Measurements from ENCODE around the gene RDH16. TPM values are rescaled to one million over a fixed set of nuclear protein-coding genes. Genes with fewer than 3 reads are reported as not detected.

Gene RDH16
- total RNA-seq, 1 experiment from 2014 or later, result 0.59 TPM

DNA sequence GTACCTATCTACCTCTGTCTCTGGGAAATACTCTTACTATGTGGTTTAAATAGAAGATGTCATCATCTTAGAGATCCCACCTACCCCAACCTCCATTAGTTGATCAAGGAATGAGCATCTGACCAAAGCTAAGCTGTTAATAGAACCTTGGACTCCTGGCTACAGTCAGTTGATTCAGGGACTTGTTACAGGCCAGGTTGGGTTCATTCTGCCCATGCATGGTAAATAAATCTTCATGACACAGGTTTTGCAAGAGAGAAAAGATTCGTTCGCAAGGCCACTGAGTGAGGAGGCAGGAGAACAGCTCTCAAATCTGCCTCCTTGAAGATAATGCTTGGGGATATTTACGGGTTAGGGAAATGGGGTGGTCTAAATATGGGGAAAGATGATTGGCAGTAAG lies 42.7 kb downstream of the RDH16 start:
- H3K79me2 ChIP-seq (ENCODE audit: insufficient read depth, low read length), result no peaks in the 10 kb centered on the region
- no peak overlapping the region for H2AFZ ChIP-seq (ENCODE audit: low read depth, low read length, poor library complexity, severe bottlenecking)
- no peaks in the 10 kb centered on the region for H3K4me1 ChIP-seq (ENCODE audit: control insufficient read depth in 1 of 2, insufficient read depth in 2 of 2, low read length in 2 of 2)
- H4K20me1 ChIP-seq (ENCODE audit: insufficient read depth), result no peaks in the 10 kb centered on the region
- no peaks in the 10 kb centered on the region for H3K36me3 ChIP-seq (ENCODE audit: control insufficient read depth in 1 of 2, insufficient read depth in 2 of 2, low read length in 2 of 2)
- no peaks in the 10 kb centered on the region for H3K27me3 ChIP-seq (ENCODE audit: insufficient read depth, low read length)
- no peak overlapping the region for H3K27ac ChIP-seq (ENCODE audit: low read depth, low read length)
- peaks cover 0 to 4% of the 10 kb centered on the region in 2 experiments; a peak in 1 of 4 replicates for H3K9me3 ChIP-seq (ENCODE audit: control insufficient read depth in 1 of 2, insufficient read depth in 1 of 2, low read depth in 1 of 2, low read length in 2 of 2)
- no peak overlapping the region for H3K4me2 ChIP-seq (ENCODE audit: low read length)
- ATAC-seq, result no peak
- TF ChIP-seq EGR1 (IDR thresholded peaks at IDR 0.05; ENCODE audit: low read depth) (no peak), JUND (IDR thresholded peaks at IDR 0.05) (no peak), FOSL1 (IDR thresholded peaks at IDR 0.05; ENCODE audit: low read depth) (no peak), SRF (IDR thresholded peaks at IDR 0.05; ENCODE audit: low read depth) (no peak), ELF1 (IDR thresholded peaks at IDR 0.05; ENCODE audit: borderline replicate concordance, low read depth) (no peak), RAD21 (IDR thresholded peaks at IDR 0.05; ENCODE audit: low read depth) (no peak), CEBPB (IDR thresholded peaks at IDR 0.05; ENCODE audit: low read depth) (no peak), YY1 (IDR thresholded peaks at IDR 0.05; ENCODE audit: extremely low read depth, insufficient replicate concordance, low read depth, low read length) (no peak), TCF7L2 (IDR thresholded peaks at IDR 0.05; ENCODE audit: borderline replicate concordance, extremely low read depth, insufficient read depth, insufficient read length) (no peak), ZFX (IDR thresholded peaks at IDR 0.05) (no peak), POLR2AphosphoS5 (IDR thresholded peaks at IDR 0.05; ENCODE audit: low read depth, low read length) (no peak), CBX3 (IDR thresholded peaks at IDR 0.05; ENCODE audit: low read depth) (no peak), ZNF274 (IDR thresholded peaks at IDR 0.05; ENCODE audit: low read depth, low read length) (no peak), SIN3A (IDR thresholded peaks at IDR 0.05; ENCODE audit: low read depth) (no peak), POLR2A (IDR thresholded peaks at IDR 0.05; ENCODE audit: borderline replicate concordance, extremely low read depth, insufficient read depth, insufficient read length) (no peak), EZH2phosphoT487 (IDR thresholded peaks at IDR 0.05; ENCODE audit: borderline replicate concordance) (no peak)
- TF ChIP-seq, protein P1, sequence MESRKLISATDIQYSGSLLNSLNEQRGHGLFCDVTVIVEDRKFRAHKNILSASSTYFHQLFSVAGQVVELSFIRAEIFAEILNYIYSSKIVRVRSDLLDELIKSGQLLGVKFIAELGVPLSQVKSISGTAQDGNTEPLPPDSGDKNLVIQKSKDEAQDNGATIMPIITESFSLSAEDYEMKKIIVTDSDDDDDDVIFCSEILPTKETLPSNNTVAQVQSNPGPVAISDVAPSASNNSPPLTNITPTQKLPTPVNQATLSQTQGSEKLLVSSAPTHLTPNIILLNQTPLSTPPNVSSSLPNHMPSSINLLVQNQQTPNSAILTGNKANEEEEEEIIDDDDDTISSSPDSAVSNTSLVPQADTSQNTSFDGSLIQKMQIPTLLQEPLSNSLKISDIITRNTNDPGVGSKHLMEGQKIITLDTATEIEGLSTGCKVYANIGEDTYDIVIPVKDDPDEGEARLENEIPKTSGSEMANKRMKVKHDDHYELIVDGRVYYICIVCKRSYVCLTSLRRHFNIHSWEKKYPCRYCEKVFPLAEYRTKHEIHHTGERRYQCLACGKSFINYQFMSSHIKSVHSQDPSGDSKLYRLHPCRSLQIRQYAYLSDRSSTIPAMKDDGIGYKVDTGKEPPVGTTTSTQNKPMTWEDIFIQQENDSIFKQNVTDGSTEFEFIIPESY (IDR thresholded peaks at IDR 0.05; ENCODE audit: extremely low read depth, insufficient replicate concordance, low read length), result no peak
- TF ChIP-seq, protein P2, sequence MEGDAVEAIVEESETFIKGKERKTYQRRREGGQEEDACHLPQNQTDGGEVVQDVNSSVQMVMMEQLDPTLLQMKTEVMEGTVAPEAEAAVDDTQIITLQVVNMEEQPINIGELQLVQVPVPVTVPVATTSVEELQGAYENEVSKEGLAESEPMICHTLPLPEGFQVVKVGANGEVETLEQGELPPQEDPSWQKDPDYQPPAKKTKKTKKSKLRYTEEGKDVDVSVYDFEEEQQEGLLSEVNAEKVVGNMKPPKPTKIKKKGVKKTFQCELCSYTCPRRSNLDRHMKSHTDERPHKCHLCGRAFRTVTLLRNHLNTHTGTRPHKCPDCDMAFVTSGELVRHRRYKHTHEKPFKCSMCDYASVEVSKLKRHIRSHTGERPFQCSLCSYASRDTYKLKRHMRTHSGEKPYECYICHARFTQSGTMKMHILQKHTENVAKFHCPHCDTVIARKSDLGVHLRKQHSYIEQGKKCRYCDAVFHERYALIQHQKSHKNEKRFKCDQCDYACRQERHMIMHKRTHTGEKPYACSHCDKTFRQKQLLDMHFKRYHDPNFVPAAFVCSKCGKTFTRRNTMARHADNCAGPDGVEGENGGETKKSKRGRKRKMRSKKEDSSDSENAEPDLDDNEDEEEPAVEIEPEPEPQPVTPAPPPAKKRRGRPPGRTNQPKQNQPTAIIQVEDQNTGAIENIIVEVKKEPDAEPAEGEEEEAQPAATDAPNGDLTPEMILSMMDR (IDR thresholded peaks at IDR 0.05 in 2 of 3, conservative IDR thresholded peaks at IDR 0.05 in 1 of 3; ENCODE audit: borderline replicate concordance in 1 of 3, insufficient read depth in 1 of 3, low read depth in 2 of 3, low read length in 2 of 3), result no peak
- TF ChIP-seq, protein P3, sequence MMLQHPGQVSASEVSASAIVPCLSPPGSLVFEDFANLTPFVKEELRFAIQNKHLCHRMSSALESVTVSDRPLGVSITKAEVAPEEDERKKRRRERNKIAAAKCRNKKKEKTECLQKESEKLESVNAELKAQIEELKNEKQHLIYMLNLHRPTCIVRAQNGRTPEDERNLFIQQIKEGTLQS (IDR thresholded peaks at IDR 0.05), result no peak
- TF ChIP-seq, protein P4, sequence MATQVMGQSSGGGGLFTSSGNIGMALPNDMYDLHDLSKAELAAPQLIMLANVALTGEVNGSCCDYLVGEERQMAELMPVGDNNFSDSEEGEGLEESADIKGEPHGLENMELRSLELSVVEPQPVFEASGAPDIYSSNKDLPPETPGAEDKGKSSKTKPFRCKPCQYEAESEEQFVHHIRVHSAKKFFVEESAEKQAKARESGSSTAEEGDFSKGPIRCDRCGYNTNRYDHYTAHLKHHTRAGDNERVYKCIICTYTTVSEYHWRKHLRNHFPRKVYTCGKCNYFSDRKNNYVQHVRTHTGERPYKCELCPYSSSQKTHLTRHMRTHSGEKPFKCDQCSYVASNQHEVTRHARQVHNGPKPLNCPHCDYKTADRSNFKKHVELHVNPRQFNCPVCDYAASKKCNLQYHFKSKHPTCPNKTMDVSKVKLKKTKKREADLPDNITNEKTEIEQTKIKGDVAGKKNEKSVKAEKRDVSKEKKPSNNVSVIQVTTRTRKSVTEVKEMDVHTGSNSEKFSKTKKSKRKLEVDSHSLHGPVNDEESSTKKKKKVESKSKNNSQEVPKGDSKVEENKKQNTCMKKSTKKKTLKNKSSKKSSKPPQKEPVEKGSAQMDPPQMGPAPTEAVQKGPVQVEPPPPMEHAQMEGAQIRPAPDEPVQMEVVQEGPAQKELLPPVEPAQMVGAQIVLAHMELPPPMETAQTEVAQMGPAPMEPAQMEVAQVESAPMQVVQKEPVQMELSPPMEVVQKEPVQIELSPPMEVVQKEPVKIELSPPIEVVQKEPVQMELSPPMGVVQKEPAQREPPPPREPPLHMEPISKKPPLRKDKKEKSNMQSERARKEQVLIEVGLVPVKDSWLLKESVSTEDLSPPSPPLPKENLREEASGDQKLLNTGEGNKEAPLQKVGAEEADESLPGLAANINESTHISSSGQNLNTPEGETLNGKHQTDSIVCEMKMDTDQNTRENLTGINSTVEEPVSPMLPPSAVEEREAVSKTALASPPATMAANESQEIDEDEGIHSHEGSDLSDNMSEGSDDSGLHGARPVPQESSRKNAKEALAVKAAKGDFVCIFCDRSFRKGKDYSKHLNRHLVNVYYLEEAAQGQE (IDR thresholded peaks at IDR 0.05; ENCODE audit: low read depth), result no peak
- DNase-seq (ENCODE audit: low read depth, low spot score), result no peak
- ChIA-PET POLR2A (no interaction called here), RAD21 (ENCODE audit: low non-redundant PET in 1 of 2, low total read pairs in 2 of 2, uncharacterized antibody in 2 of 2, unreplicated experiment in 2 of 2) (no interaction called here), CTCF (no interaction called here)
- intact Hi-C loops (cut with micrococcal nuclease), result no loop called here
- H3K4me3 ChIP-seq (replicated peaks in 1 of 2; ENCODE audit: low read depth in 1 of 2, low read length in 2 of 2), result no peak overlapping the region
- no TSS peak for BruUV-seq (replicated peaks)
- no peaks in the 10 kb centered on the region for H3K9me2 ChIP-seq (ENCODE audit: insufficient read depth)
- H3K9ac ChIP-seq (ENCODE audit: low read length), result no peak overlapping the region
